ENCODE results near the gene CNRIP1. TPM values are rescaled to one million over a fixed set of nuclear protein-coding genes. Genes with fewer than 3 reads are reported as not detected.

The CNRIP1 gene
- total and polyA plus RNA-seq, 3 experiments from 2014 or later, result 0.11 TPM; not detected in 2

- Histone ChIP-seq H3K9me3 (ENCODE audit: low read length) (no peaks in the 10 kb centered on the region), H3K4me3 (ENCODE audit: low read length) (no peak overlapping the region), H3K36me3 (ENCODE audit: insufficient read depth, low read length) (no peaks in the 10 kb centered on the region), H3K27me3 (ENCODE audit: insufficient read depth, low read length, poor library complexity, severe bottlenecking) (no peaks in the 10 kb centered on the region), H3K4me1 (ENCODE audit: insufficient read depth, low read length) (peaks cover 65% of the 10 kb centered on the region), H3K27ac (ENCODE audit: low read depth, low read length) (no peak overlapping the region)
- Mint-ChIP-seq H3K9me3 (no peaks in the 10 kb centered on the region), H3K27ac (no peak overlapping the region), H3K4me3 (no peak overlapping the region), H3K27me3 (peaks cover 0 to 9% of the 10 kb centered on the region in 2 donors), H3K4me1 (peaks cover 6 to 19% (median 8%) of the 10 kb centered on the region in 3 donors), H3K36me3 (peaks cover 0 to 21% (median 0%) of the 10 kb centered on the region in 3 donors)
- CTCF ChIA-PET, result no interaction called here
- POLR2A ChIA-PET, result interaction anchor here (0.6 kb wide), 1 partner anchor 147 kb away, joined by 3 read pairs; no protein-coding TSS in a partner anchor
- no peak for DNase-seq
Observed at GRCh38 chr2:68248361-68248760, 71.4 kb downstream of the CNRIP1 start.

- Histone ChIP-seq H3K27me3 (ENCODE audit: insufficient read depth, low read length, poor library complexity, severe bottlenecking) (no peaks in the 10 kb centered on the region), H3K27ac (ENCODE audit: low read depth, low read length) (no peak overlapping the region), H3K36me3 (ENCODE audit: insufficient read depth, low read length) (no peaks in the 10 kb centered on the region), H3K4me3 (ENCODE audit: low read length) (no peak overlapping the region), H3K9me3 (ENCODE audit: low read length) (no peaks in the 10 kb centered on the region), H3K4me1 (ENCODE audit: insufficient read depth, low read length) (peaks cover 85% of the 10 kb centered on the region)
- no peak overlapping the region for H3K27ac Mint-ChIP-seq
- DNase-seq, result no peak
- ChIA-PET CTCF (interaction anchor here (2.6 kb wide), 1 partner anchor 49 kb away, joined by 9 read pairs; no protein-coding TSS in a partner anchor), POLR2A (interaction anchor here (1.0 kb wide), 1 partner anchor 90 kb away, joined by 4 read pairs; no protein-coding TSS in a partner anchor)
- peaks cover 0 to 24% (median 6%) of the 10 kb centered on the region in 3 donors for H3K4me1 Mint-ChIP-seq
- no peak overlapping the region for H3K4me3 Mint-ChIP-seq
- H3K27me3 Mint-ChIP-seq, result peaks cover 0 to 3% of the 10 kb centered on the region in 2 donors
- peaks cover 0 to 12% (median 0%) of the 10 kb centered on the region in 3 donors for H3K36me3 Mint-ChIP-seq
- H3K9me3 Mint-ChIP-seq, result no peaks in the 10 kb centered on the region
Observed at GRCh38 chr2:68246396-68246795, 73.4 kb downstream of the CNRIP1 start.

- Mint-ChIP-seq H3K9me3 (no peaks in the 10 kb centered on the region), H3K36me3 (peaks cover 0 to 6% (median under 1%) of the 10 kb centered on the region in 3 donors), H3K27ac (no peak overlapping the region), H3K27me3 (no peaks in the 10 kb centered on the region), H3K4me3 (no peak overlapping the region), H3K4me1 (peaks cover 0 to 29% (median 13%) of the 10 kb centered on the region in 3 donors)
- CTCF ChIA-PET, result interaction anchor here (2.6 kb wide), 1 partner anchor 49 kb away, joined by 9 read pairs; no protein-coding TSS in a partner anchor
- Histone ChIP-seq H3K36me3 (ENCODE audit: insufficient read depth, low read length) (no peaks in the 10 kb centered on the region), H3K27ac (ENCODE audit: low read depth, low read length) (no peak overlapping the region), H3K4me3 (ENCODE audit: low read length) (no peak overlapping the region), H3K9me3 (ENCODE audit: low read length) (no peaks in the 10 kb centered on the region), H3K27me3 (ENCODE audit: insufficient read depth, low read length, poor library complexity, severe bottlenecking) (no peaks in the 10 kb centered on the region), H3K4me1 (ENCODE audit: insufficient read depth, low read length) (peaks cover 90% of the 10 kb centered on the region)
- POLR2A ChIA-PET, result interaction anchor here (0.7 kb wide), 1 partner anchor 22 kb away, joined by 3 read pairs; no protein-coding TSS in a partner anchor
- DNase-seq, result no peak
Observed at GRCh38 chr2:68245672-68246071, 74.1 kb downstream of the CNRIP1 start.

GRCh38 chr2:68245066-68245465, 74.7 kb downstream of the CNRIP1 start:
- Histone ChIP-seq H3K4me3 (ENCODE audit: low read length) (no peak overlapping the region), H3K9me3 (ENCODE audit: low read length) (no peaks in the 10 kb centered on the region), H3K36me3 (ENCODE audit: insufficient read depth, low read length) (no peaks in the 10 kb centered on the region), H3K4me1 (ENCODE audit: insufficient read depth, low read length) (peaks cover 91% of the 10 kb centered on the region), H3K27me3 (ENCODE audit: insufficient read depth, low read length, poor library complexity, severe bottlenecking) (no peaks in the 10 kb centered on the region), H3K27ac (ENCODE audit: low read depth, low read length) (no peak overlapping the region)
- peaks cover 0 to 5% (median 3%) of the 10 kb centered on the region in 3 donors for H3K36me3 Mint-ChIP-seq
- no peak overlapping the region for H3K27ac Mint-ChIP-seq
- H3K4me1 Mint-ChIP-seq, result peaks cover 0 to 29% (median 19%) of the 10 kb centered on the region in 3 donors
- DNase-seq, result no peak
- POLR2A ChIA-PET, result no interaction called here
- H3K4me3 Mint-ChIP-seq, result no peak overlapping the region
- no peaks in the 10 kb centered on the region for H3K27me3 Mint-ChIP-seq
- CTCF ChIA-PET, result interaction anchor here (2.6 kb wide), 1 partner anchor 48 kb away, joined by 9 read pairs; no protein-coding TSS in a partner anchor
- H3K9me3 Mint-ChIP-seq, result no peaks in the 10 kb centered on the region

- Mint-ChIP-seq H3K36me3 (peaks cover 0 to 6% (median 3%) of the 10 kb centered on the region in 3 donors), H3K4me3 (no peak overlapping the region), H3K27me3 (no peaks in the 10 kb centered on the region), H3K9me3 (no peaks in the 10 kb centered on the region), H3K4me1 (peaks cover 0 to 28% (median 25%) of the 10 kb centered on the region in 3 donors), H3K27ac (no peak overlapping the region)
- no peak for DNase-seq
- Histone ChIP-seq H3K27ac (ENCODE audit: low read depth, low read length) (no peak overlapping the region), H3K36me3 (ENCODE audit: insufficient read depth, low read length) (no peaks in the 10 kb centered on the region), H3K4me1 (ENCODE audit: insufficient read depth, low read length) (peaks cover 91% of the 10 kb centered on the region), H3K9me3 (ENCODE audit: low read length) (no peaks in the 10 kb centered on the region), H3K27me3 (ENCODE audit: insufficient read depth, low read length, poor library complexity, severe bottlenecking) (no peaks in the 10 kb centered on the region), H3K4me3 (ENCODE audit: low read length) (no peak overlapping the region)
- POLR2A ChIA-PET, result no interaction called here
- CTCF ChIA-PET, result interaction anchor here (2.6 kb wide), 1 partner anchor 47 kb away, joined by 9 read pairs; no protein-coding TSS in a partner anchor
Observed at GRCh38 chr2:68244456-68244855, 75.3 kb downstream of the CNRIP1 start.

Other genes starting within 250 kb of the CNRIP1 start
- 10 to 100 TPM; 38.1 to 42.0 TPM for gene PNO1, start 162.1 kb downstream of the CNRIP1 start, total RNA-seq
- gene PNO1, start 162.1 kb downstream of the CNRIP1 start, polyA plus RNA-seq, result 18.1 TPM
- gene PPP3R1, start 67.4 kb downstream of the CNRIP1 start, total RNA-seq, result 10 to 100 TPM; 85.0 to 86.1 TPM
- 4.2 TPM for gene PPP3R1, start 67.4 kb downstream of the CNRIP1 start, polyA plus RNA-seq
- 10 to 100 TPM; 21.3 to 23.0 TPM for gene PLEK, start 45.3 kb upstream of the CNRIP1 start, total RNA-seq
- gene PLEK, start 45.3 kb upstream of the CNRIP1 start, polyA plus RNA-seq, result 135 TPM
- 1 to 10 TPM; 1.5 to 1.6 TPM for gene FBXO48, start 147.3 kb upstream of the CNRIP1 start, total RNA-seq
- 0.79 TPM for gene FBXO48, start 147.3 kb upstream of the CNRIP1 start, polyA plus RNA-seq
- 1 to 10 TPM; 3.6 to 4.0 TPM for gene APLF, start 147.6 kb upstream of the CNRIP1 start, total RNA-seq
- 1.9 TPM for gene APLF, start 147.6 kb upstream of the CNRIP1 start, polyA plus RNA-seq